CD4-positive, alpha-beta T cell treated with Interleukin-15 for 4 hours (primary cell): Measurements from ENCODE around the gene C11orf21.

ENCODE experiments used
- DNase-seq: peaks from one replicate; pipeline ENCODE4 v3.0.0-alpha.2; 2020; ENCODE audit warnings: low spot score

Gene C11orf21

GRCh38 chr11:2320568-2321310 lies 19.0 kb upstream of the C11orf21 start:
- no peak for DNase-seq

- DNase-seq, result no peak
These were observed 18.2 kb upstream of the C11orf21 start for GRCh38 chr11:2319791-2320472.

GRCh38 chr11:2318707-2319106 lies 17.0 kb upstream of the C11orf21 start:
- no peak for DNase-seq

GRCh38 chr11:2318123-2318522 lies 16.4 kb upstream of the C11orf21 start:
- DNase-seq, result no peak

- no peak for DNase-seq
These were observed 15.8 kb upstream of the C11orf21 start for GRCh38 chr11:2317354-2318050.

GRCh38 chr11:2316963-2317244 lies 15.2 kb upstream of the C11orf21 start:
- DNase-seq, result no peak

- DNase-seq, result no peak
These were observed 14.6 kb upstream of the C11orf21 start for GRCh38 chr11:2316169-2316962.

- DNase-seq, result no peak
These were observed 13.9 kb upstream of the C11orf21 start for GRCh38 chr11:2315395-2316168.

GRCh38 chr11:2314525-2315394 lies 13.0 kb upstream of the C11orf21 start:
- DNase-seq, result no peak

- no peak for DNase-seq
These were observed 12.4 kb upstream of the C11orf21 start for GRCh38 chr11:2314136-2314524.

GRCh38 chr11:2313051-2313951 lies 11.6 kb upstream of the C11orf21 start:
- no peak for DNase-seq

GRCh38 chr11:2312232-2313042 lies 10.7 kb upstream of the C11orf21 start:
- DNase-seq, result no peak

GRCh38 chr11:2311353-2312133 lies 9.8 kb upstream of the C11orf21 start:
- no peak for DNase-seq

- DNase-seq, result no peak
These were observed 9.2 kb upstream of the C11orf21 start for GRCh38 chr11:2310786-2311352.

GRCh38 chr11:2310073-2310785 lies 8.5 kb upstream of the C11orf21 start:
- DNase-seq, result no peak

GRCh38 chr11:2309251-2310072 lies 7.7 kb upstream of the C11orf21 start:
- DNase-seq, result no peak
